Measurements from ENCODE around the gene GALC. TPM values are rescaled to one million over a fixed set of nuclear protein-coding genes. Genes with fewer than 3 reads are reported as not detected.

GALC gene
- total and polyA plus RNA-seq, 9 of the 15 experiments (the other 6 are each of a cell fraction or from before 2014, with no cell fraction given) = 1.6 to 15.0 (median 7.3) TPM

DNA sequence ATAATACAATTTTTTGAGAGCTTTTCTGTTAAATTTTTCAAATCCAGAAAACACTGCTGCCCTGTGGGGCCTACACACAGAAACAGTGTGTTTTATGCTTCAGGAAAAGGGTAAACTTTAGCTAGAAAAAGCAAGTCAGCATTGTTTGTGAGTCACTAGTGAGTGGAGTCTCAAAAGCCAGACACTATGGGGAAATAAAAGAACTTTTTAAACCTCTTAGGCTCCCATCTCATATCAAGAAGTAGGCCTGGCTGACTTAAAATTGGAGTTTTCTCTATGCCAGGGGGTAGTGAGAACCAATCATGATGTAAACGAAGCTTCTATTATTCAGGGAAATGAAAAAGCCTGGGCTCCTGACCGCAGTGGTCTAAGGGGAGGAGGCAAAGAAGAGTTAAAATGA is 24.6 kb upstream of the GALC start:
- BruUV-seq (replicated peaks) = no TSS peak
- FAIRE-seq = no peak
- Histone ChIP-seq H3K36me3 (ENCODE audit: control insufficient read depth, insufficient read depth, low read length) (no peaks in the 10 kb centered on the region), H3K27me3 (ENCODE audit: control insufficient read depth in 2 of 2, insufficient read depth in 2 of 2, low read length in 2 of 2) (no peaks in the 10 kb centered on the region), H3K4me1 (replicated peaks in 1 of 2; ENCODE audit: control insufficient read depth in 2 of 2, insufficient read depth in 2 of 2, low read length in 2 of 2) (no peaks in the 10 kb centered on the region), H3K9ac (ENCODE audit: insufficient read depth in 1 of 2, low read depth in 2 of 2, low read length in 2 of 2) (no peak overlapping the region), H3K4me2 (ENCODE audit: insufficient read depth, low read length) (no peak overlapping the region), H3K9me3 (replicated peaks; ENCODE audit: control insufficient read depth, insufficient read depth, low read depth, low read length) (no peaks in the 10 kb centered on the region), H3K79me2 (ENCODE audit: control insufficient read depth, insufficient read depth, low read length) (no peaks in the 10 kb centered on the region), H3K9me1 (ENCODE audit: control insufficient read depth, insufficient read depth, low read length) (no peaks in the 10 kb centered on the region), H2AFZ (ENCODE audit: low read depth, low read length) (no peak overlapping the region), H3K27ac (ENCODE audit: extremely low read depth, low read depth, low read length) (no peak overlapping the region), H4K20me1 (replicated peaks; ENCODE audit: control insufficient read depth, insufficient read depth, low read length) (no peaks in the 10 kb centered on the region), H3K4me3 (no peak overlapping the region)
- WGBS (ENCODE audit: insufficient coverage, low coverage, missing lambda C conversion rate) = 27% methylated on average over 2 of the region's 2 CpGs
- TF ChIP-seq, protein P1, sequence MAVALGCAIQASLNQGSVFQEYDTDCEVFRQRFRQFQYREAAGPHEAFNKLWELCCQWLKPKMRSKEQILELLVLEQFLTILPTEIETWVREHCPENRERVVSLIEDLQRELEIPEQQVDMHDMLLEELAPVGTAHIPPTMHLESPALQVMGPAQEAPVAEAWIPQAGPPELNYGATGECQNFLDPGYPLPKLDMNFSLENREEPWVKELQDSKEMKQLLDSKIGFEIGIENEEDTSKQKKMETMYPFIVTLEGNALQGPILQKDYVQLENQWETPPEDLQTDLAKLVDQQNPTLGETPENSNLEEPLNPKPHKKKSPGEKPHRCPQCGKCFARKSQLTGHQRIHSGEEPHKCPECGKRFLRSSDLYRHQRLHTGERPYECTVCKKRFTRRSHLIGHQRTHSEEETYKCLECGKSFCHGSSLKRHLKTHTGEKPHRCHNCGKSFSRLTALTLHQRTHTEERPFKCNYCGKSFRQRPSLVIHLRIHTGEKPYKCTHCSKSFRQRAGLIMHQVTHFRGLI (CRISPR knock-in tag; IDR thresholded peaks at IDR 0.05) = no peak
- TF ChIP-seq C11orf30 (IDR thresholded peaks at IDR 0.05; ENCODE audit: low read depth) = peak; percentile 13; the same call in 1 of the 2 replicates
- CTCF ChIA-PET (ENCODE audit: low intra/inter-chr PET ratio) = no interaction called here
- DNase-seq (ENCODE audit: extremely low read depth in 1 of 4, low spot score in 3 of 4) = no peak
- intact Hi-C loops (cut with micrococcal nuclease) = no loop called here
- POLR2A ChIA-PET = interaction anchor here (1.5 kb wide), 1 partner anchor 25 kb away, joined by 3 read pairs; the partner anchor contains the start of gene GALC
- no peak for ATAC-seq
- in situ Hi-C loops (cut with MboI) = loop anchor here (10.0 kb wide), 1 partner anchor 157 kb away; no protein-coding TSS in a partner anchor

DNA sequence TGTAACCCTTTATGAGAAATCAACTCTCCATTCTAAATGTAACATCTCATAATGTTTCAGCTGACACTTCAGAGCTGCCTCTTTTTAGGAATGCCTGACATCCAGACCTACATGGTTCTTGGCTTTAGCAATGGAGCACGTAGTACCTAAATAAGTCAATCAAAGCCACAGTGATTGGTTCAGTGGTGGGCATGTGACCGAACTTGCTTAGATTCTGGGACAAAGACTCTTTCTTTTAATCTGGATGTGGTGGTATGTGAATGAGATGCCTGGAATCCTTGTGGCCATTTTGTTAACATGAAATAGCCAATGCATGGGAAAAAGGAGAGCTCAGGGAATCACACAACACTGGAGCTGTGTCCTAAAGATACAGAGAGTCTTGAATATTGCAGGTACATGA is 23.8 kb upstream of the GALC start:
- CTCF ChIA-PET (ENCODE audit: low intra/inter-chr PET ratio) = no interaction called here

More for the DNA sequence above, 23.8 kb upstream of the GALC start:
- no TSS peak for BruUV-seq (replicated peaks)
- 44% methylated on average over 2 of the region's 2 CpGs for WGBS (ENCODE audit: insufficient coverage, low coverage, missing lambda C conversion rate)
- Histone ChIP-seq H2AFZ (ENCODE audit: low read depth, low read length) (no peak overlapping the region), H3K79me2 (ENCODE audit: control insufficient read depth, insufficient read depth, low read length) (no peaks in the 10 kb centered on the region), H3K36me3 (ENCODE audit: control insufficient read depth, insufficient read depth, low read length) (no peaks in the 10 kb centered on the region), H3K4me2 (ENCODE audit: insufficient read depth, low read length) (no peak overlapping the region), H3K9ac (ENCODE audit: insufficient read depth in 1 of 2, low read depth in 2 of 2, low read length in 2 of 2) (no peak overlapping the region), H3K27me3 (ENCODE audit: control insufficient read depth in 2 of 2, insufficient read depth in 2 of 2, low read length in 2 of 2) (no peaks in the 10 kb centered on the region), H4K20me1 (replicated peaks; ENCODE audit: control insufficient read depth, insufficient read depth, low read length) (no peaks in the 10 kb centered on the region), H3K4me3 (no peak overlapping the region), H3K27ac (ENCODE audit: extremely low read depth, low read depth, low read length) (no peak overlapping the region), H3K4me1 (replicated peaks in 1 of 2; ENCODE audit: control insufficient read depth in 2 of 2, insufficient read depth in 2 of 2, low read length in 2 of 2) (no peaks in the 10 kb centered on the region), H3K9me3 (replicated peaks; ENCODE audit: control insufficient read depth, insufficient read depth, low read depth, low read length) (no peaks in the 10 kb centered on the region), H3K9me1 (ENCODE audit: control insufficient read depth, insufficient read depth, low read length) (no peaks in the 10 kb centered on the region)
- DNase-seq (ENCODE audit: extremely low read depth in 1 of 4, low spot score in 3 of 4) (no peak), ATAC-seq (no peak), FAIRE-seq (no peak)
- TF ChIP-seq U2AF2 (optimal IDR thresholded peaks at IDR 0.05; ENCODE audit: low read depth, low read length) (no peak), SOX6 (IDR thresholded peaks at IDR 0.05) (no peak)
- TF ChIP-seq, protein P2, sequence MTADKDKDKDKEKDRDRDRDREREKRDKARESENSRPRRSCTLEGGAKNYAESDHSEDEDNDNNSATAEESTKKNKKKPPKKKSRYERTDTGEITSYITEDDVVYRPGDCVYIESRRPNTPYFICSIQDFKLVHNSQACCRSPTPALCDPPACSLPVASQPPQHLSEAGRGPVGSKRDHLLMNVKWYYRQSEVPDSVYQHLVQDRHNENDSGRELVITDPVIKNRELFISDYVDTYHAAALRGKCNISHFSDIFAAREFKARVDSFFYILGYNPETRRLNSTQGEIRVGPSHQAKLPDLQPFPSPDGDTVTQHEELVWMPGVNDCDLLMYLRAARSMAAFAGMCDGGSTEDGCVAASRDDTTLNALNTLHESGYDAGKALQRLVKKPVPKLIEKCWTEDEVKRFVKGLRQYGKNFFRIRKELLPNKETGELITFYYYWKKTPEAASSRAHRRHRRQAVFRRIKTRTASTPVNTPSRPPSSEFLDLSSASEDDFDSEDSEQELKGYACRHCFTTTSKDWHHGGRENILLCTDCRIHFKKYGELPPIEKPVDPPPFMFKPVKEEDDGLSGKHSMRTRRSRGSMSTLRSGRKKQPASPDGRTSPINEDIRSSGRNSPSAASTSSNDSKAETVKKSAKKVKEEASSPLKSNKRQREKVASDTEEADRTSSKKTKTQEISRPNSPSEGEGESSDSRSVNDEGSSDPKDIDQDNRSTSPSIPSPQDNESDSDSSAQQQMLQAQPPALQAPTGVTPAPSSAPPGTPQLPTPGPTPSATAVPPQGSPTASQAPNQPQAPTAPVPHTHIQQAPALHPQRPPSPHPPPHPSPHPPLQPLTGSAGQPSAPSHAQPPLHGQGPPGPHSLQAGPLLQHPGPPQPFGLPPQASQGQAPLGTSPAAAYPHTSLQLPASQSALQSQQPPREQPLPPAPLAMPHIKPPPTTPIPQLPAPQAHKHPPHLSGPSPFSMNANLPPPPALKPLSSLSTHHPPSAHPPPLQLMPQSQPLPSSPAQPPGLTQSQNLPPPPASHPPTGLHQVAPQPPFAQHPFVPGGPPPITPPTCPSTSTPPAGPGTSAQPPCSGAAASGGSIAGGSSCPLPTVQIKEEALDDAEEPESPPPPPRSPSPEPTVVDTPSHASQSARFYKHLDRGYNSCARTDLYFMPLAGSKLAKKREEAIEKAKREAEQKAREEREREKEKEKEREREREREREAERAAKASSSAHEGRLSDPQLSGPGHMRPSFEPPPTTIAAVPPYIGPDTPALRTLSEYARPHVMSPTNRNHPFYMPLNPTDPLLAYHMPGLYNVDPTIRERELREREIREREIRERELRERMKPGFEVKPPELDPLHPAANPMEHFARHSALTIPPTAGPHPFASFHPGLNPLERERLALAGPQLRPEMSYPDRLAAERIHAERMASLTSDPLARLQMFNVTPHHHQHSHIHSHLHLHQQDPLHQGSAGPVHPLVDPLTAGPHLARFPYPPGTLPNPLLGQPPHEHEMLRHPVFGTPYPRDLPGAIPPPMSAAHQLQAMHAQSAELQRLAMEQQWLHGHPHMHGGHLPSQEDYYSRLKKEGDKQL (CRISPR knock-in tag; IDR thresholded peaks at IDR 0.05; ENCODE audit: borderline replicate concordance) = no peak
- POLR2A ChIA-PET = interaction anchor here (1.5 kb wide), 1 partner anchor 24 kb away, joined by 3 read pairs; the partner anchor contains the start of gene GALC
- in situ Hi-C loops (cut with MboI) = loop anchor here (10.0 kb wide), 1 partner anchor 158 kb away; no protein-coding TSS in a partner anchor
- intact Hi-C loops (cut with micrococcal nuclease) = no loop called here
